ENCODE data around the gene VSIG10.

Gene VSIG10

DNA sequence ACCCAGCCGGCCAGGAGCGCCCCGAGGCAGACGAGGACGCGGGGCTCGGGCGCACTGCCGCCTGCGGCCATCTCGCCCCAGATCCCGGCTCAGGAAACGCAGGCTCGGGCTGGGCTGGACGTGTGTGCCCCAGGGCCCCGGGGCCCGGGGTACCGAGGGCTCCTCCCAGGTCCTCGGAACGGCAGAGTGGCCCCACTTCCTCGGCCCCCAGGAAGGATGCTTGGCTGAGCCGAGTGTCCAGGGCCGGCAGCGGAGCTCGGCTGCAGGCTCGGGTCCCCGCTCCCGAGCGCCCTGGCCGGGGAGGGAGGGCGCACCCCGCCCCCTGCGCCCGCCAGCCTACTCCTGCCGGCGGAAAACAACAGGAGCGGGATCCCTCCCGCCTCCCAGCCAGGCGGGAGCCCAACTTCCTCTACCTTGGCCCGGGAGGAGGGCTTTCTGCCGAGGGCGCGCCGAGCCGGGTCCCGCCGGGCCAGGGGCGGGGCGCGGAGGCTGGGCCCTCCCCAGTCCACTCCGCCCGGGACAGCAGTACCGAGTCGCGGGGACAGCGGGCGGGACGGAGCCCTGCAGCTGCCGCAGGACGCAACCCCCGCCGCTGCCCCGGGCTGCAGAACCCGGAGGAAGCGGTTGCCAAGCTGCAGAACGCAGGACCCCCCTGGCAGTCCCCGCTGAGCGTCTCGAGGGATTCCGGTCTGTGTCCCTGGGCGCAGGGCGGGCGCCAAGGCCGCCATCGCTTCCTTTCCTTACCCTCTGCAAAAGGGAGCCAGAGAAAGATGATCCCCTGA, at the start of gene VSIG10:
Gene VSIG10, minus strand, starts transcription at position 411 of the 782 bp plus-strand sequence. Its CDS starts 340 bp downstream, at position 71.
- TF ChIP-seq, protein P1, sequence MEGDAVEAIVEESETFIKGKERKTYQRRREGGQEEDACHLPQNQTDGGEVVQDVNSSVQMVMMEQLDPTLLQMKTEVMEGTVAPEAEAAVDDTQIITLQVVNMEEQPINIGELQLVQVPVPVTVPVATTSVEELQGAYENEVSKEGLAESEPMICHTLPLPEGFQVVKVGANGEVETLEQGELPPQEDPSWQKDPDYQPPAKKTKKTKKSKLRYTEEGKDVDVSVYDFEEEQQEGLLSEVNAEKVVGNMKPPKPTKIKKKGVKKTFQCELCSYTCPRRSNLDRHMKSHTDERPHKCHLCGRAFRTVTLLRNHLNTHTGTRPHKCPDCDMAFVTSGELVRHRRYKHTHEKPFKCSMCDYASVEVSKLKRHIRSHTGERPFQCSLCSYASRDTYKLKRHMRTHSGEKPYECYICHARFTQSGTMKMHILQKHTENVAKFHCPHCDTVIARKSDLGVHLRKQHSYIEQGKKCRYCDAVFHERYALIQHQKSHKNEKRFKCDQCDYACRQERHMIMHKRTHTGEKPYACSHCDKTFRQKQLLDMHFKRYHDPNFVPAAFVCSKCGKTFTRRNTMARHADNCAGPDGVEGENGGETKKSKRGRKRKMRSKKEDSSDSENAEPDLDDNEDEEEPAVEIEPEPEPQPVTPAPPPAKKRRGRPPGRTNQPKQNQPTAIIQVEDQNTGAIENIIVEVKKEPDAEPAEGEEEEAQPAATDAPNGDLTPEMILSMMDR (IDR thresholded peaks at IDR 0.05) = no peak

DNA sequence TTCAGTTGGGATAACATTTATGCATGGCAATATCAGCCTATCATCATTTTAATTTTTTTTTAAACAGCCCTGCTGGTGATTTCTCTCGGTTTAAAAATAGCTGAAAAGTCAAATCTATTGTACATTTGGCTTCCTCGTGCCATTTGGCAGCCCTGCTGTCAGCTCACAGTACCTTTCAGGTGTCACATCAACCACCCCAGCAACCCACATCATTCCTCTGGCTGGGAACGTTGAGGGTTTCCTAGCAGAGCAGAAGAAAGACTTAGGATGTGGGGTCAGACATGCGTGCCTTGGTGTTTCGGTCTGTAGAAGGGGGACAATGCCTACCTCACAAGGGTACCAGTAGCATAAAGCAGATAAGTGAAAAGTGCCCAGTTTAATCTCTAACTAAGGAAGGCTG, 47.9 kb upstream of the VSIG10 start:
- TF ChIP-seq, protein P1 (IDR thresholded peaks at IDR 0.05) = no peak

- TF ChIP-seq, protein P1 (IDR thresholded peaks at IDR 0.05) = no peak
Observed at GRCh38 chr12:118150625-118151024, 46.8 kb upstream of the VSIG10 start.

DNA sequence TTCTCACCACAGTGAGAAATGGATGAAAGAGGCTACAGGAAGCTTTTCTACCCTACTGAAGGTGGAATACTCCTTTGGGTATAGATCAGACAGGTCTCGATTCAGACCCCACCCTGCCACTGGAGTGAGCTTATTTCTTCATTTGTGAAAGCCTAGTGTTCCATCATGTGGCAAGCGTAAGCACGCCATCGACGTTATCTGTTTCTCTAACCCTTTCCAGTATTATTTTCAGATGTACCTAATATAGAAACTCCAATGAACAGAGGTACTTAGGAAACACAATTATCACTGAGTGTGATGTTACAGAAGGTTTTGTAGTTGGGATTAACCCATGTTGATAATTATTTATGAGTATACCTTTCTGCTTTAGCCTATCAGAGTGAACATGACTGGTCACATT, 44.5 kb upstream of the VSIG10 start:
- TF ChIP-seq, protein P1 (IDR thresholded peaks at IDR 0.05) = no peak

- TF ChIP-seq, protein P1 (IDR thresholded peaks at IDR 0.05) = no peak
Observed at GRCh38 chr12:118145798-118146156, 42.0 kb upstream of the VSIG10 start.

GRCh38 chr12:118145113-118145797, 41.4 kb upstream of the VSIG10 start:
- TF ChIP-seq, protein P1 (IDR thresholded peaks at IDR 0.05) = no peak

DNA sequence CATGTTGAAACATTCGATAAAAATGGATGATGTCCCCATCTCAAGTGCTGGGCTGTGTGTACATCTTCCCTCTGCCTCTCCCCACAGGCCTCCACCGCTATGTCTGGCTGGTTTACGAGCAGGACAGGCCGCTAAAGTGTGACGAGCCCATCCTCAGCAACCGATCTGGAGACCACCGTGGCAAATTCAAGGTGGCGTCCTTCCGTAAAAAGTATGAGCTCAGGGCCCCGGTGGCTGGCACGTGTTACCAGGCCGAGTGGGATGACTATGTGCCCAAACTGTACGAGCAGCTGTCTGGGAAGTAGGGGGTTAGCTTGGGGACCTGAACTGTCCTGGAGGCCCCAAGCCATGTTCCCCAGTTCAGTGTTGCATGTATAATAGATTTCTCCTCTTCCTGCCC, 40.7 kb upstream of the VSIG10 start:
- TF ChIP-seq, protein P1 (IDR thresholded peaks at IDR 0.05) = no peak
